ENCODE data around the gene JUN. TPM values are rescaled to one million over a fixed set of nuclear protein-coding genes. Genes with fewer than 3 reads are reported as not detected.

The JUN gene
- total RNA-seq, 1 experiment from 2014 or later = 15.9 TPM

DNA sequence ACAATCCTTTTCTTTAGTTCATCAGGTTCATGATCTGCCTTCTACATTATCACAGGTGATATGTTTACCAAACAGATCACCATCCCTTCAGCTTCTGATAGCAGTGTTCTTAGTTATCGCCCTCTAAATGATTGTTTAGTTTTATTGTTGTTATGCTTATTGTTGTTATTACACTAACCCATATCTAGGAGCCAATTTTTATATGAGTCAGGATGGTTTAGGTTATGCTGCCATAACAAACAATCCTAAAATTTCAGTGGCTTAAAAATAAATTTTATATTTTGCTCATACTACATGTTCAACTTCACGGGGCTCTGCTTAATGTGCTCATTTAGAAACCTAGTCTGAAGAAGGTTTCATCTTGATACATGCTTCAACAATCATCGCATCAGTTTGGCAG is 4.4 kb upstream of the JUN start (continued):
- TF ChIP-seq, protein P1, sequence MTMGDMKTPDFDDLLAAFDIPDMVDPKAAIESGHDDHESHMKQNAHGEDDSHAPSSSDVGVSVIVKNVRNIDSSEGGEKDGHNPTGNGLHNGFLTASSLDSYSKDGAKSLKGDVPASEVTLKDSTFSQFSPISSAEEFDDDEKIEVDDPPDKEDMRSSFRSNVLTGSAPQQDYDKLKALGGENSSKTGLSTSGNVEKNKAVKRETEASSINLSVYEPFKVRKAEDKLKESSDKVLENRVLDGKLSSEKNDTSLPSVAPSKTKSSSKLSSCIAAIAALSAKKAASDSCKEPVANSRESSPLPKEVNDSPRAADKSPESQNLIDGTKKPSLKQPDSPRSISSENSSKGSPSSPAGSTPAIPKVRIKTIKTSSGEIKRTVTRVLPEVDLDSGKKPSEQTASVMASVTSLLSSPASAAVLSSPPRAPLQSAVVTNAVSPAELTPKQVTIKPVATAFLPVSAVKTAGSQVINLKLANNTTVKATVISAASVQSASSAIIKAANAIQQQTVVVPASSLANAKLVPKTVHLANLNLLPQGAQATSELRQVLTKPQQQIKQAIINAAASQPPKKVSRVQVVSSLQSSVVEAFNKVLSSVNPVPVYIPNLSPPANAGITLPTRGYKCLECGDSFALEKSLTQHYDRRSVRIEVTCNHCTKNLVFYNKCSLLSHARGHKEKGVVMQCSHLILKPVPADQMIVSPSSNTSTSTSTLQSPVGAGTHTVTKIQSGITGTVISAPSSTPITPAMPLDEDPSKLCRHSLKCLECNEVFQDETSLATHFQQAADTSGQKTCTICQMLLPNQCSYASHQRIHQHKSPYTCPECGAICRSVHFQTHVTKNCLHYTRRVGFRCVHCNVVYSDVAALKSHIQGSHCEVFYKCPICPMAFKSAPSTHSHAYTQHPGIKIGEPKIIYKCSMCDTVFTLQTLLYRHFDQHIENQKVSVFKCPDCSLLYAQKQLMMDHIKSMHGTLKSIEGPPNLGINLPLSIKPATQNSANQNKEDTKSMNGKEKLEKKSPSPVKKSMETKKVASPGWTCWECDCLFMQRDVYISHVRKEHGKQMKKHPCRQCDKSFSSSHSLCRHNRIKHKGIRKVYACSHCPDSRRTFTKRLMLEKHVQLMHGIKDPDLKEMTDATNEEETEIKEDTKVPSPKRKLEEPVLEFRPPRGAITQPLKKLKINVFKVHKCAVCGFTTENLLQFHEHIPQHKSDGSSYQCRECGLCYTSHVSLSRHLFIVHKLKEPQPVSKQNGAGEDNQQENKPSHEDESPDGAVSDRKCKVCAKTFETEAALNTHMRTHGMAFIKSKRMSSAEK (CRISPR knock-in tag; IDR thresholded peaks at IDR 0.05; ENCODE audit: borderline replicate concordance) = no peak
- TF ChIP-seq, protein P2, sequence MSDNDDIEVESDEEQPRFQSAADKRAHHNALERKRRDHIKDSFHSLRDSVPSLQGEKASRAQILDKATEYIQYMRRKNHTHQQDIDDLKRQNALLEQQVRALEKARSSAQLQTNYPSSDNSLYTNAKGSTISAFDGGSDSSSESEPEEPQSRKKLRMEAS (CRISPR knock-in tag; IDR thresholded peaks at IDR 0.05) = no peak
- no peak for TF ChIP-seq SMAD3 (CRISPR knock-in tag; IDR thresholded peaks at IDR 0.05; ENCODE audit: borderline replicate concordance)
- no peak for TF ChIP-seq TEAD1 (CRISPR knock-in tag; IDR thresholded peaks at IDR 0.05)
- TF ChIP-seq NR3C1 (CRISPR knock-in tag; conservative IDR thresholded peaks at IDR 0.05; ENCODE audit: low read depth) = no peak
- TF ChIP-seq, protein P3, sequence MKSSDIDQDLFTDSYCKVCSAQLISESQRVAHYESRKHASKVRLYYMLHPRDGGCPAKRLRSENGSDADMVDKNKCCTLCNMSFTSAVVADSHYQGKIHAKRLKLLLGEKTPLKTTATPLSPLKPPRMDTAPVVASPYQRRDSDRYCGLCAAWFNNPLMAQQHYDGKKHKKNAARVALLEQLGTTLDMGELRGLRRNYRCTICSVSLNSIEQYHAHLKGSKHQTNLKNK (CRISPR knock-in tag; IDR thresholded peaks at IDR 0.05) = no peak
- TF ChIP-seq, protein P4, sequence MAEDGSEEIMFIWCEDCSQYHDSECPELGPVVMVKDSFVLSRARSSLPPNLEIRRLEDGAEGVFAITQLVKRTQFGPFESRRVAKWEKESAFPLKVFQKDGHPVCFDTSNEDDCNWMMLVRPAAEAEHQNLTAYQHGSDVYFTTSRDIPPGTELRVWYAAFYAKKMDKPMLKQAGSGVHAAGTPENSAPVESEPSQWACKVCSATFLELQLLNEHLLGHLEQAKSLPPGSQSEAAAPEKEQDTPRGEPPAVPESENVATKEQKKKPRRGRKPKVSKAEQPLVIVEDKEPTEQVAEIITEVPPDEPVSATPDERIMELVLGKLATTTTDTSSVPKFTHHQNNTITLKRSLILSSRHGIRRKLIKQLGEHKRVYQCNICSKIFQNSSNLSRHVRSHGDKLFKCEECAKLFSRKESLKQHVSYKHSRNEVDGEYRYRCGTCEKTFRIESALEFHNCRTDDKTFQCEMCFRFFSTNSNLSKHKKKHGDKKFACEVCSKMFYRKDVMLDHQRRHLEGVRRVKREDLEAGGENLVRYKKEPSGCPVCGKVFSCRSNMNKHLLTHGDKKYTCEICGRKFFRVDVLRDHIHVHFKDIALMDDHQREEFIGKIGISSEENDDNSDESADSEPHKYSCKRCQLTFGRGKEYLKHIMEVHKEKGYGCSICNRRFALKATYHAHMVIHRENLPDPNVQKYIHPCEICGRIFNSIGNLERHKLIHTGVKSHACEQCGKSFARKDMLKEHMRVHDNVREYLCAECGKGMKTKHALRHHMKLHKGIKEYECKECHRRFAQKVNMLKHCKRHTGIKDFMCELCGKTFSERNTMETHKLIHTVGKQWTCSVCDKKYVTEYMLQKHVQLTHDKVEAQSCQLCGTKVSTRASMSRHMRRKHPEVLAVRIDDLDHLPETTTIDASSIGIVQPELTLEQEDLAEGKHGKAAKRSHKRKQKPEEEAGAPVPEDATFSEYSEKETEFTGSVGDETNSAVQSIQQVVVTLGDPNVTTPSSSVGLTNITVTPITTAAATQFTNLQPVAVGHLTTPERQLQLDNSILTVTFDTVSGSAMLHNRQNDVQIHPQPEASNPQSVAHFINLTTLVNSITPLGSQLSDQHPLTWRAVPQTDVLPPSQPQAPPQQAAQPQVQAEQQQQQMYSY (CRISPR knock-in tag; IDR thresholded peaks at IDR 0.05) = no peak

DNA sequence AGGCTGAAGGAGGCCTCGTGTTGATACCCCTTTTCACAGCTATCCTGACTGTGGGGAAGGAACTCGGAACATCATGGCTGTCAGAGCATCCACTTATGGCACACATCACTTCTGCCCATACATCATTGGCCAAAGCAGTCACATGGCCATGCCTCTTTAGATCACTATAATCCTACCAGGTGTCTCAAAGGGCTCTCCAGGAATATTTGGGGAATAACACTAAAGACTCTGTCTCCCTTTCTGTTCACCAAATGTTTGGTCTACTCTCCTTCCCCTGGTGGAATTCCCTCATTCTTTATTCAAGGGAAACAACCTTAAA is 3.0 kb upstream of the JUN start:
- peaks cover 30% of the 10 kb centered on the region for H3K27me3 Mint-ChIP-seq (ENCODE audit: low read depth)
- no peak overlapping the region for H3K27ac Mint-ChIP-seq
- DNase-seq (ENCODE audit: low spot score) = no peak
- H3K4me1 Mint-ChIP-seq = peaks cover 23% of the 10 kb centered on the region
- H3K9me3 Mint-ChIP-seq = peaks cover 13% of the 10 kb centered on the region
- CTCF ChIA-PET = no interaction called here
- ATAC-seq = no peak
- H3K4me3 Mint-ChIP-seq = no peak overlapping the region
- POLR2A ChIA-PET = no interaction called here
- peaks cover 5% of the 10 kb centered on the region; the same call in 1 of the 2 replicates for H3K36me3 Mint-ChIP-seq
- TF ChIP-seq ELF4 (CRISPR knock-in tag; IDR thresholded peaks at IDR 0.05; ENCODE audit: low read depth) (no peak), NR2C2 (CRISPR knock-in tag; IDR thresholded peaks at IDR 0.05) (no peak), SOX15 (CRISPR knock-in tag; IDR thresholded peaks at IDR 0.05) (no peak), ZNF416 (CRISPR knock-in tag; IDR thresholded peaks at IDR 0.05) (no peak), TCF7 (CRISPR knock-in tag; IDR thresholded peaks at IDR 0.05; ENCODE audit: low read depth) (no peak), TEAD1 (CRISPR knock-in tag; IDR thresholded peaks at IDR 0.05) (no peak), GRHL2 (CRISPR knock-in tag; IDR thresholded peaks at IDR 0.05; ENCODE audit: insufficient replicate concordance, severe bottlenecking) (no peak), CREB1 (CRISPR knock-in tag; IDR thresholded peaks at IDR 0.05) (no peak), SMAD3 (CRISPR knock-in tag; IDR thresholded peaks at IDR 0.05; ENCODE audit: borderline replicate concordance) (no peak), ZNF423 (CRISPR knock-in tag; IDR thresholded peaks at IDR 0.05) (no peak), ZNF121 (CRISPR knock-in tag; IDR thresholded peaks at IDR 0.05) (no peak)
- TF ChIP-seq, protein P5, sequence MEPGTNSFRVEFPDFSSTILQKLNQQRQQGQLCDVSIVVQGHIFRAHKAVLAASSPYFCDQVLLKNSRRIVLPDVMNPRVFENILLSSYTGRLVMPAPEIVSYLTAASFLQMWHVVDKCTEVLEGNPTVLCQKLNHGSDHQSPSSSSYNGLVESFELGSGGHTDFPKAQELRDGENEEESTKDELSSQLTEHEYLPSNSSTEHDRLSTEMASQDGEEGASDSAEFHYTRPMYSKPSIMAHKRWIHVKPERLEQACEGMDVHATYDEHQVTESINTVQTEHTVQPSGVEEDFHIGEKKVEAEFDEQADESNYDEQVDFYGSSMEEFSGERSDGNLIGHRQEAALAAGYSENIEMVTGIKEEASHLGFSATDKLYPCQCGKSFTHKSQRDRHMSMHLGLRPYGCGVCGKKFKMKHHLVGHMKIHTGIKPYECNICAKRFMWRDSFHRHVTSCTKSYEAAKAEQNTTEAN (CRISPR knock-in tag; IDR thresholded peaks at IDR 0.05) = no peak
- TF ChIP-seq, protein P6, sequence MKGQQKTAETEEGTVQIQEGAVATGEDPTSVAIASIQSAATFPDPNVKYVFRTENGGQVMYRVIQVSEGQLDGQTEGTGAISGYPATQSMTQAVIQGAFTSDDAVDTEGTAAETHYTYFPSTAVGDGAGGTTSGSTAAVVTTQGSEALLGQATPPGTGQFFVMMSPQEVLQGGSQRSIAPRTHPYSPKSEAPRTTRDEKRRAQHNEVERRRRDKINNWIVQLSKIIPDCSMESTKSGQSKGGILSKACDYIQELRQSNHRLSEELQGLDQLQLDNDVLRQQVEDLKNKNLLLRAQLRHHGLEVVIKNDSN (CRISPR knock-in tag; IDR thresholded peaks at IDR 0.05) = no peak
- TF ChIP-seq, protein P7, sequence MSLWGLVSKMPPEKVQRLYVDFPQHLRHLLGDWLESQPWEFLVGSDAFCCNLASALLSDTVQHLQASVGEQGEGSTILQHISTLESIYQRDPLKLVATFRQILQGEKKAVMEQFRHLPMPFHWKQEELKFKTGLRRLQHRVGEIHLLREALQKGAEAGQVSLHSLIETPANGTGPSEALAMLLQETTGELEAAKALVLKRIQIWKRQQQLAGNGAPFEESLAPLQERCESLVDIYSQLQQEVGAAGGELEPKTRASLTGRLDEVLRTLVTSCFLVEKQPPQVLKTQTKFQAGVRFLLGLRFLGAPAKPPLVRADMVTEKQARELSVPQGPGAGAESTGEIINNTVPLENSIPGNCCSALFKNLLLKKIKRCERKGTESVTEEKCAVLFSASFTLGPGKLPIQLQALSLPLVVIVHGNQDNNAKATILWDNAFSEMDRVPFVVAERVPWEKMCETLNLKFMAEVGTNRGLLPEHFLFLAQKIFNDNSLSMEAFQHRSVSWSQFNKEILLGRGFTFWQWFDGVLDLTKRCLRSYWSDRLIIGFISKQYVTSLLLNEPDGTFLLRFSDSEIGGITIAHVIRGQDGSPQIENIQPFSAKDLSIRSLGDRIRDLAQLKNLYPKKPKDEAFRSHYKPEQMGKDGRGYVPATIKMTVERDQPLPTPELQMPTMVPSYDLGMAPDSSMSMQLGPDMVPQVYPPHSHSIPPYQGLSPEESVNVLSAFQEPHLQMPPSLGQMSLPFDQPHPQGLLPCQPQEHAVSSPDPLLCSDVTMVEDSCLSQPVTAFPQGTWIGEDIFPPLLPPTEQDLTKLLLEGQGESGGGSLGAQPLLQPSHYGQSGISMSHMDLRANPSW (CRISPR knock-in tag; conservative IDR thresholded peaks at IDR 0.05; ENCODE audit: low read depth) = no peak
- TF ChIP-seq, protein P2 (CRISPR knock-in tag; IDR thresholded peaks at IDR 0.05) = no peak
- TF ChIP-seq, protein P8, sequence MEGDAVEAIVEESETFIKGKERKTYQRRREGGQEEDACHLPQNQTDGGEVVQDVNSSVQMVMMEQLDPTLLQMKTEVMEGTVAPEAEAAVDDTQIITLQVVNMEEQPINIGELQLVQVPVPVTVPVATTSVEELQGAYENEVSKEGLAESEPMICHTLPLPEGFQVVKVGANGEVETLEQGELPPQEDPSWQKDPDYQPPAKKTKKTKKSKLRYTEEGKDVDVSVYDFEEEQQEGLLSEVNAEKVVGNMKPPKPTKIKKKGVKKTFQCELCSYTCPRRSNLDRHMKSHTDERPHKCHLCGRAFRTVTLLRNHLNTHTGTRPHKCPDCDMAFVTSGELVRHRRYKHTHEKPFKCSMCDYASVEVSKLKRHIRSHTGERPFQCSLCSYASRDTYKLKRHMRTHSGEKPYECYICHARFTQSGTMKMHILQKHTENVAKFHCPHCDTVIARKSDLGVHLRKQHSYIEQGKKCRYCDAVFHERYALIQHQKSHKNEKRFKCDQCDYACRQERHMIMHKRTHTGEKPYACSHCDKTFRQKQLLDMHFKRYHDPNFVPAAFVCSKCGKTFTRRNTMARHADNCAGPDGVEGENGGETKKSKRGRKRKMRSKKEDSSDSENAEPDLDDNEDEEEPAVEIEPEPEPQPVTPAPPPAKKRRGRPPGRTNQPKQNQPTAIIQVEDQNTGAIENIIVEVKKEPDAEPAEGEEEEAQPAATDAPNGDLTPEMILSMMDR (IDR thresholded peaks at IDR 0.05) = no peak
